NCI-H1417 treated with DMSO at 0.1 percent for 48 hours (cell line): ENCODE results near the gene BIRC7.

Experiments
- DNase-seq: peaks from one replicate; lab custom pipeline; 2025; lab: John Stamatoyannopoulos, UW

The BIRC7 gene

DNA sequence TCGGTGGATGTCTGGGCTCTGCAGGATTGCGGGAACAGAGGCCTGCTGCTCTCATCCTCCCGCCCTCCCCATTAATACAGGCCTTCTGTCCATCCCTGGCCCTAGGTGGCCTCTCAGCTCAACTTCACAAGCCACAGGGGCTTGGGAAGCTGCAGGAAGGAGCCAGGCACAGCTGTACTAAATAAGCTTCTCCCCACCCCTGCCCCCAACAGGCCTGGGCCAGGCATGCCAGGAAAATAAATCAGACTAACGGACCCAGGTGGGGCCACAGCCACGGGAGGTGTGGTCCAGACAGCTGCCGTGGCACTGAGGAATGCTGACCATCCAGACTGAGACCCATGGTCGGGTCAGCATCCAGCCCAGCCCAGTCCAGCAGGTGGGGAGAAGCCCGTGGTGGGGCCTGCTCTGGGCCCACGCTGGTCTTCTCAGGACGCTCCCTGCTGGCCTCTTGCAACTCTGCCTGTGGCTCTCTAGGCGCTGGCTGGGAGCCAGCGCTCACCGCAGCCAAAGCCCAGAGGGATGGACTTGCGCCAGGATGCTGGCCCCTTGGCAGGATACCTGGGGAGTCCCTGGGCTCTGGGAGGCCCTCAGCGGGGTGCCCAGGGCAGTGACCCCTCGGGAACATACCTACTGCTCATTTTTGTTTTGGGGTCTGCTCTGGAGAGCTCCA, 11.2 kb upstream of the BIRC7 start:
- no peak for DNase-seq

DNA sequence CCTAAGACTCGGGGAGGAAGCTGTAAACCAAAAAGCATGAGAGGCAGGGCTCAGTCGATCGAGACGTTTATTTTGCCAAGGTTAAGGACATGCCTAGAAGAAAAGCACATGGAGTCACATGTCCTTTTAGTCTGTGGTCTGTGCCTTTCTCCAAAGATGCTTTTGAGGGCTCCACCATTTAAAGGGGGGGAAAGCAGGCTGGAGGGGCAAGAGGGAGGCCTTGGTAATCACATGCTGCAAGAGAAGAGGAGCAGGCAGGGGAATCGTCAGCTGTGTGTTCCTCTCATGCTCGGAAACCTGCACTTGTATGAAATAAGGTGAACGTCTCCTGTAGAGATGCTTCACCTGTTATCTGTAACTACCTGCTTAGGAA, 10.6 kb upstream of the BIRC7 start:
- DNase-seq: no peak

DNA sequence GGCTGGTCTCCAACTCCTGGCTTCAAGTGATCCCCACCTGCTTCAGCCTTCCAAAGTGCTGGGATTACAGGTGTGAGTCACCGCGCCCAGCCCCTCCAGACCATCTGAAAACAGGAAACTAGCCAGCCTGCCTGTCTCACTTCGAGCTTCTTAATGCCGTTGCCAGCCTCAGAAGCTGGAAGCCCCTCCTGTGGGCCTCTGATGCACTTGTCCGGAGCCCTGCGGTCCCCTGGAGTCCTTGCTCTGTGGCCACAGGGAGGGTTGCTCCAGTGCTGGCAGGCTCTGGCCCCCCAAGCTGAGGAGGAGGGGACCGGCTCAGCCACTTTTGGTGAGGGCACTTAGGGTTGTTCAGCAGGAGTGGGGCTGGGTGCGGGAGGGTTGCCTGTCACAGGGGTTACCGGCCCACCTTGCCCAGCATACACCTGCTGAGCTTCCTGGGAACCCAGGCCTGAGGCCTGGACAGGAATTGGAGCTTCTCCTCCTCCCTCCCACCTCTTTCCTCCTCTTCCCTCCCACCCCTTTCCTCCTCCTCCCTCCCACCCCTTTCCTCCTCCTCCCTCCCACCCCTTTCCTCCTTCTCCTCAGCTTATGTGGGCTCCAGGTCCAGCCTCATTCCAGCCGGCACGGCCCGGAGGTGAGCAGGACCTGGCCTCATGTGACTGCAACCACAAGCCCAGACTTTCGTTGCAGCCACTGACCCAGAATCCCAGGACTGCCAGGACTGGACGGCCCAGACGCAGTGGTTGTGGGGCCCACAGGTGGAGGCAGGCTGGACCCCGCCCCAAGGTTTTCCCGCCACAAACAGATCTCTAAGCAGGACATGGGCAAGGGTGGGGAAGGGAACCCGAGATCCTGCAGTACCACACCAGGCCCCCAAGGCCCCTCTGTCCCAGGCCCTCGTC, 9.4 kb upstream of the BIRC7 start:
- no peak for DNase-seq

DNA sequence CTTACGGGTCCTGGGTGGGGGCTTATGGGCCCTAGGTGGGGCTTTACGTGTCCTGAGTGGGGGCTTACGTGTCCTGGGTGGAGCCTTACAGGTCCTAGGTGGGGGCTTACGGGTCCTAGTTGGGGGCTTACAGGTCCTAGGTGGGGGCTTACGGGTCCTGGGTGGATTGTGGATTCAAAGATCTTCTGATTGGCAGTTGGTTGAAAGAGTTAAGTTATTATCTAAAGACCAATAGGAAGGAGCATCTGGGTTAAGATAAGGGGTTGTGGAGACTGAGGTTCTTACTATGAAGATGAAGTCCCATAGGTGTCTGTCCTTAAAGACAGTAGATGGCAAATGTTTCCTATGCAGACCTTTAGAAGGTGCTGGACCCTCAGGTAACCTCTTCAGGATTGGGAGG, 8.4 kb upstream of the BIRC7 start:
- no peak for DNase-seq

DNA sequence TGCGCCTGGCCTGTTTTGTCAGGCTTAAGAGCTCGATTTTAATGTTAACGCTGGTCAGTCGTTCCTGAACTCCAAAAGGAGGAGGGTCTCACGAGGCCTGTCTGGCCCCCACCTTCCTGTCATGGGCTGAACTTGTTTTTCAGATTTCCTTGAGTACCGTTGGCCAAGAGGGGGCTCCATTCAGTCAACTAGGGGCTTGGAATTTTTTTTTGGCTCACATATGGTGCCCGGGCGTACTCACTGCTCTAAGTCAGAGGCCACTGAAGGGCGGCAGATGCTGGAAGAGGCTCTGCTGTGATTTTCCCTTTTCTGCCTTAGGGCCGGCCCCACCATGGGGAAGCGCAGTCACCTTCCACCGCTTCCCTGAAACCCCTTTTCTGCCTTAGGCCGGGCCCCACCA, 6.9 kb upstream of the BIRC7 start:
- no peak for DNase-seq

DNA sequence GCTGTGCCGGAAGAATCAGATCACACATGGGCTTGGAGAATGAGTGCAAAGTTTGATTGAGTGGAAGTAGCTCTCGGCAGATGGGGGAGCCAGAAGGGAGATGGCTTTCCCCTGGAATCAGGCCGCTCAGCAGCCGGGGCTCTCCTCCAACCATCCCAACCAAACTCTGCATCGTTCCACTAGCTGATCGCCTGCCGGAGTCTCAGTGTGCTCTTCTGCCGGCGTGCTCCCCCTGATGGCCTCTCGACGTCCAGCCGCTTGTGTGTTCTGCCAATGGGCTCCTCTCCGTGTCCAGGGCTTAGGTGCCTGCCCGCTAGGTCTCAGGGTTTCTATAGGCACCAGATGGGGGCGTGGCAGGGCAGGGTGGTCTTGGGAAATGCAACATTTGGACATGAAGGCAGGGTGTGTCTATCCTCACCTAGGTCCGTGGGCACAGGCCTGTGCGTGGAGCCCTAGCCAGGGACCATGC, 4.9 kb upstream of the BIRC7 start:
- DNase-seq: no peak

DNA sequence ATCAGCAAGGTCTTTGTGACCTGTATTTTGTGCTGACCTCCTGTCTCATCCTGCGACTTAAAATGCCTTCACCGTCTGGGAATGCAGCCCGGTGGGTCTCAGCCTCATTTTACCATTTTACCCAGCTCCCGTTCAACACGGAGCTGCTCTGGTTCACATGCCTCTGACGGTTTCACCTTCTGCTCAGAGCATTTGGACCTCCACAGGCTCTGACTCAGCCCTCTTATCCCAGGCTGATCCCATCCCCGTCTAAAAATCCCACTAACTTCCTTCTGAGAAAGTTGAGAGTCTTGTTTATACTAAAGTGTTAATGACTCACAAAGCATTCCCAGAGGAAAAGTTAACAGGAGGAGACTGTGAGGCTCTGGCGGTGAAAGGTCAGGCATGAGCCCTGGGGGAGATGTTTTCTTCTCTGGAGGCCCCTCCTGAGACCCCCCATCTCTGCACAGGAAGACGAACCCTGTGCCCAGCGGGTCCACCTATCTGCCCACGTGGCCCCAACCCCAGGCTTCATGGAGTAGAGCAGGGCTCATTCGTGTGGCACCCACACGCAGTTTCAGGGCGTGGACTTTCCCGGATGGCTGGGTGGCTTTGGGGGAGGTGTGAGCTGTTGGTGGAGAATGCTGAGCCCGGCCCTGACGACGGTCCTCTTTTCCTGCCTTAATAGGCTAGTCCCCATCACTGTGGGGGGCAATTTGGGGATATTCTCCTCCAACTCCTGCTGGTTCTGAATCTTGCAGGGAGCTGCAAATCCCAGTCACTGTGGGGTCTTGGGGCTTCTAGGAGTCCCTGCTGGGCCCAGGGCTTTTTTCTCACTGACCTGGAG, 3.3 kb upstream of the BIRC7 start:
- DNase-seq: no peak

DNA sequence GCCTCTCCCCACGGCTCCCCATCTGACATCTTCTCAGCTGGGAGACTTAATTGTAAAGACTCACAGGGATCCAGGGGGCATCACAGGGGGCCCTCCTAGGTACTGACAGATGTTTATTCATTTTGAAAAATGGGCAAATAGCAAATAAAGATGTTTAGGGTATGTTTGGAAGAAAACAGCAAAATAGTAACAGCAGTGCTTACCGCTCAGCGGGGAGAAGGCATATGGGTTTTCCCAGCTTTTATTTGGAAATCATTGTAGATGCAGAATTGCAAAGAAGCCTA, 2.7 kb upstream of the BIRC7 start:
- no peak for DNase-seq

DNA sequence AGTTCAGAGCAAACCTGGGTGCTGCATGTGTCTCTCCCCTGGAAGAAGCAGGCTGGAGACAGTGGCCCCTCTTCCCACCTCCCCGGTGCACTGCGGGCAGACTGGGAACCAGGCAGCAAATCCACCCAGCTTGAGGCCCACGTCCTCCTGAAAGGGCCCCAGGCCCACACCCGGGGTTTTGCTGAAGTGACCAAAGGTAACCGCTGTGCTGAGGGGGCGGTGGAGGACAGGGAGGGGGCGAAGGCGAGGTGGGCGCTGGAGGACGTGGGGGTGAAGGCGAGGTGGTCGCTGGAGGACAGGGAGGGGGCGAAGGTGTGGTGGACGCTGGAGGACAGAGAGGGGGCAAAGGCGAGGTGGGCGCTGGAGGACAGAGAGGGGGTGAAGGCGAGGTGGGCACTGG, 1.8 kb upstream of the BIRC7 start:
- DNase-seq: no peak

DNA sequence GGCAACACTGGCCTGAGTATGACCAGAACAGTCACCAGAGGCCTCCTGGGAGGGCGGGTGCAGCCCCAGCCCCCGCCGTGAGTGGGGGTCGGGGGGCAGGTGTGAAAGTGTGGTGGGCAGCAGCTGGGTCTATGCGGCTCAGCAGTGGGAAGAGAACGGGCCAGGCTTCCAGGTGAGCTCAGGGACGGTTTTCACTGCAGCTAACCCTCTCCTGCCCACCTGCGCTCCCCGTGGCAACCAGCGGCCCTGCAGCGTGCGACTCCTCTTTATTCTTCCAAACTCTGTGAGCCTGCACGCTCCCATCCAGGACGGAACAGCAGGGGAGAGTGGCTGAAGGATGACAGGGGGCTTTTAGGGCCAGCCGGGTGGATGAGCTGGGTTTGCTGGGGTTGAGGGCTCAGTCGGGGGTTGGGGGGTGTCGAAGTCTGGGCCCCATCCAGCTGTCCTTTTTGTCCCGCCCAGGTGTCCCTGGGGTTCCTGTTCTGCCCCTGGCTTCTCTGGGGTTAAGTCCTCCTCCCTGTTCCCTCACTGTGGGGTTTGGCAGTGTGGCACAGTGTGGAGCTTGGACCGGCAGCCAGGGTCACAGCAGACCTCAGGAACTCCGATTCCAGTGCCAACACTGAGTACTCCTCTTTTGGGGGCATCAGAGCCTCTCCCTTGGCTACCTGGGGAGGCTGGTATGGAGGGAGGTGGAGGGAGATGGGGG, 859 bp upstream of the BIRC7 start:
- DNase-seq: no peak

DNA sequence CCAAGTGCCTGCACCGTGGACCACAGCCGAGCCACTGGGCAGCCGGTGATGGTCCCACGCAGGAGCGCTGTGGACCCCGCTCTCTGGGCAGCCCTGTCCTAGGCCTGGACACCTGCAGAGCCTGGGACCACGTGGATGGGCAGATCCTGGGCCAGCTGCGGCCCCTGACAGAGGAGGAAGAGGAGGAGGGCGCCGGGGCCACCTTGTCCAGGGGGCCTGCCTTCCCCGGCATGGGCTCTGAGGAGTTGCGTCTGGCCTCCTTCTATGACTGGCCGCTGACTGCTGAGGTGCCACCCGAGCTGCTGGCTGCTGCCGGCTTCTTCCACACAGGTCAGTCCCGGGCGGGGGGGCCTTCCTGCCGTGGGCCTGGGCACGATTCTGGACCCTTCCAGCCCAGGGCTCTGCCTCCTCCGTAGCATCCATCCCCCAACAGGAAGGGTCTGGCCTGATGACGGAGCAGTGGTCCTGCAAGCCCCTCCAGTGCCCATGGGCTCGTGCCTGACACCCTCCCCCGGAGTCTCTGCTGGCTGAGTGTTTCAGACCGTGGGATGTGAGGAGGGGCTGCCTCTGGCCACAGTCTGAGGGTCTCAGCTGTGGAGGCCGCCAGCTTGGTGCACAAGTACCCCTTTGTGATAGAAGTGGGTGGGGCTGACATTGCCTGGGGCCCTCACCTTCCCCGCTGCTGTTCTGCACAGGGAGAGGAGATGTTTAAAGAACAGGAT, 572 bp downstream of the BIRC7 start:
- DNase-seq: no peak

DNA sequence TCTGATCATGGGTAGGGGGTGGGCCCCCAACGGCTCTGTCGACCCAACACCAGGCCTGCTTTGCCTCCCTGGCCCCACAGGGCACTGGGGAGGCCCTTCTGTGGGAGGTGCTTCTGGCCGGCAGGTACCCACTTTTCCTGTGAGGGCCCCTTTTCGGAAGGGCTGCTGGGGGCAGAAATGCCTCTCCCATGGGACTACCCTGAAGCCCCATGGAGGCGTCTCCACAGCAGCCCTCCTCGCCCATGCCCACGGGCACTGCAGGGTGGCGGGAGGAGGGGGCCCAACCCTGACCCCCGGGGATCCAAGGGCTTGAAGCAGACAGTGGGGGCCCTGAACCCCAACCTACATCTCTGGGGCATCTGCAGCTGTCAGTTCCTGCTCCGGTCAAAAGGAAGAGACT, 2.3 kb downstream of the BIRC7 start:
- no peak for DNase-seq

DNA sequence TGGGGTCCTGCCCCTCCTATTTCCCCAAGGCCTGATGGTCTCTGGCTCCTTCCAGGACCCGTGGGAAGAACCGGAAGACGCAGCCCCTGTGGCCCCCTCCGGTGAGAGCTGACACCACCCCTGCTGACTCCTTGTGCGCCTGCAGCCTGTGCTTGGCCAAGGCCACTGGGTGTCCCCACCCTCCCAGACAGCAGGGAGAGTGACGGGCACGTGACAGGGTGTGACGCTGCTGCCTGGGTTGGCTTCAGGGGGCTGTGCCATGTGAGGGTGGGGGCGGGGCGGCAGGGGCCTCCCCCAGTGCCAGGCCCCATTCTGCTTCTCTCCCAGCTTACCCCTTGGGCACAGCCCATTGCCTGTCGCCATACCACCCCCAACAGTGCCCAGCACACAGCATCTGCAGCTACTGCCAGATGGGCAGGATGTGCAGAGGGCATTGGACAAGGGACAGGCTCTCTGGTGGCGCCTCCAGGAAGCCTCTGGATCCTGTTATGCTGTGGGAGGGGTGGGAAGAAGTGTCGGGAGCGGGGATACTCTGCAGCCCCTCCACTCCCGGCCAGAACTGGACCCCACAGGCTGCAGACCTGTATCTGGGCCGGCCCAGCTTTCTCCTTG, 2.9 kb downstream of the BIRC7 start:
- DNase-seq: no peak

DNA sequence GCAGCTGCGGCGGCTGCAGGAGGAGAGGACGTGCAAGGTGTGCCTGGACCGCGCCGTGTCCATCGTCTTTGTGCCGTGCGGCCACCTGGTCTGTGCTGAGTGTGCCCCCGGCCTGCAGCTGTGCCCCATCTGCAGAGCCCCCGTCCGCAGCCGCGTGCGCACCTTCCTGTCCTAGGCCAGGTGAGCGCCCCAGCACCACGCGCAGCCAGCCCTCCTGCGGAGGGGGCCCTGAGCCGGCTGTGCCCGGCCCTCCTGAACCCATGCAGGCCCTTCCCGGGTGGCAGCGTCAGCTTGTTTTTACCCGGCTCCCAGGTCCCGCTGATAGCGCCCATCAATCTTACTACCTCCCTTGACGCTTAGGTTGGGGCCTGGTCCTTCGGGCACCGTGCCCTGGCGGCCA, 3.7 kb downstream of the BIRC7 start:
- no peak for DNase-seq

DNA sequence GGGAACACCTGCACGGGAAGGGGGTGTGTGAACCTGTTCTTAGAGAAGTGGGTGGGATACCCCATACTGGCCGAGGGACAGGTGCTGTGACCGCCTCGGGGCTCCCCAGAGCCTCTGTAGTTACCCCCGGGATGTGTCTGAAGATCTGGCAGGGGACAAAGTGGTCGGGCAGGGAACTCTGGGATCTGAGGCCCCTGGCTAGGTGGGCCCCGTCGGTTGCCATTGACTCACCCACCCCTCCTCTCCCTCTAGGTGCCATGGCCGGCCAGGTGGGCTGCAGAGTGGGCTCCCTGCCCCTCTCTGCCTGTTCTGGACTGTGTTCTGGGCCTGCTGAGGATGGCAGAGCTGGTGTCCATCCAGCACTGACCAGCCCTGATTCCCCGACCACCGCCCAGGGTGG, 4.3 kb downstream of the BIRC7 start:
- no peak for DNase-seq

DNA sequence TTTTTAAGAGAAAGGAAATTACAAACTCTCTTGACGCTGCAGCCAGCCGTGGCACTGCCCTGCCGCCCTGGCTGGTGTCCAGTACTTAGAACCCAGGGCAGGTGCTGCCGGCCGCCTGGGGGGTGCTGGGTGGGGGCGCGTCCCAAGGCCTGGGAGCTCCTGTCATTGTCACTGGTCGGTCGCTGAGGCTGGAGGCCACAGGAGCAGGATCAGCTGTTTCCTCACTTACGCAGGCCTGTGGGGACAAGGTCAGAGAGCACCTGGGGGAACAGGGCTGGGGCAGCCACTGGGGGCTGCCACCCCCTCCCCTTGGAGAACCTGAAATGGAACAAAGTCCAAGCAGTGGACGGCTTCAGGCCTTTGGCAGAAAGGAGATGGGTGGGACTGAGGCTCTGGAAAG, 5.6 kb downstream of the BIRC7 start:
- DNase-seq: no peak

DNA sequence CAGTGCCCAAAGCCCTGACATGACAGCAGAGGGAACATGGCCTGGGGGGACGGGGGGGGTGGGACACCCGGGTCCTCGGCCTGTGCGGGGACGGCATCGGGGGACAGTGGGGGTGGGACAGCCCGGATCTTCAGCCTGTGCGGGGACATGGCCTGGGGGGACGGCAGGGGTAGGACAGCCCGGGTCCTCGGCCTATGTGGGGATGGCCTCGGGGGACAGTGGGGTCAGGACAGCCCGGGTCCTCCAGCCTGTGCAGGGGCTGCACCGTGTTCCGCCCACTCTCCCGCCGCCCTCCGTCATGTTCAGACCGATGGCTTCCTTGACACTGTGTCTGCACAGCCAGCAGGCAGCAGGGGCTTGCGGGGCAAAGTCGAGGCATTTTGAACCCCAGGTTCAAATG, 7.0 kb downstream of the BIRC7 start:
- no peak for DNase-seq

DNA sequence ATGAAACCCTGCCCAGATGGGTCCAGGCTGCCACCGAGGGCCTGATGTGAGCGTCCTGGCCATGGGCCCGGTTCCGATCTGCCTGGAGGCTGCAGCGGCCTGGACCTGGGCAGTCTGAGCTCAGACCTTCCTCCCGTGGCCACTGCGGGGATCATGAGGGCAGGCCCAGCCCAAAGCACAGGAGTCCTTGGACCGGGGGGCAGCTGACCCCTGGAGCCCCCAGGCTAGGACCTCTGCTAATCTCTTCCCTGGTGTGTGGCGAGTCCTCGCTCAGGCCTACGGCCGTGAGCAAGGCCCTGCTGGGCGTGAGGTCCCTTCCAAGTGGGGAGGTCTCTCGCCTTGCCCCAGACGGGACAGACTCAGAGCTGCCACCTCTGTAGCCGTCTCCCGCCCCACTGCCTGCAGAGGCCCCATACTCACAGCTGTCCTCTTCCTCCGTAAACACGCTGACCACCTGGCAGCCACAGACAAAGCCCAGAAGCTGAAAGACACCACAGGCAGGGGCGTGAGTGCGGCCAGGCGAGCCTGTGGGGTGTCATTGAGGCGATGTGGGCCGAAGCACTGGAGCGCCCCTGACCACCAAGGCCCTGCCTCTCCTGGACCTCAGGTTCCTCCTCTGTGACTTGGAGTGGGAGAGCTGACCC, 8.0 kb downstream of the BIRC7 start:
- DNase-seq: no peak

DNA sequence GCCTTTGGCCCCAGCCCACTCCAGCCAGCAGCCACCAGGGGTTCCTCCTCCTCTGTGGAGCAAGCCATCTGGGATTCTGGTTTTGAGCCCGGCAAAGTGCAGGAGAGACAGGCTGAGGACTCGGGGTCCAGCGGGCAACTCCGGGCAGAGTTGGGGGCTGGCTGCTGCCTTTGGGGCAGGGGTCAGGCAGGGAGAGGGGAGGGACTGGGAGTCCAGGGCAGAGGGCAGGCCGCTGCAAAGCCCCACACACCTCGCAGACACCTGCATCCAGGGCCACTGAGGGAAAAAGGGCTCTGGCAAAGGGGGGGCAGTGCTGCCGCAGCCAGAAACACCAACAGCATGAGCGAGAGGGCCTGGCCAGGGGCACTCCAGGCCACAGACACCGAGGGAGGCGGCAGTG, 8.8 kb downstream of the BIRC7 start:
- DNase-seq: no peak

DNA sequence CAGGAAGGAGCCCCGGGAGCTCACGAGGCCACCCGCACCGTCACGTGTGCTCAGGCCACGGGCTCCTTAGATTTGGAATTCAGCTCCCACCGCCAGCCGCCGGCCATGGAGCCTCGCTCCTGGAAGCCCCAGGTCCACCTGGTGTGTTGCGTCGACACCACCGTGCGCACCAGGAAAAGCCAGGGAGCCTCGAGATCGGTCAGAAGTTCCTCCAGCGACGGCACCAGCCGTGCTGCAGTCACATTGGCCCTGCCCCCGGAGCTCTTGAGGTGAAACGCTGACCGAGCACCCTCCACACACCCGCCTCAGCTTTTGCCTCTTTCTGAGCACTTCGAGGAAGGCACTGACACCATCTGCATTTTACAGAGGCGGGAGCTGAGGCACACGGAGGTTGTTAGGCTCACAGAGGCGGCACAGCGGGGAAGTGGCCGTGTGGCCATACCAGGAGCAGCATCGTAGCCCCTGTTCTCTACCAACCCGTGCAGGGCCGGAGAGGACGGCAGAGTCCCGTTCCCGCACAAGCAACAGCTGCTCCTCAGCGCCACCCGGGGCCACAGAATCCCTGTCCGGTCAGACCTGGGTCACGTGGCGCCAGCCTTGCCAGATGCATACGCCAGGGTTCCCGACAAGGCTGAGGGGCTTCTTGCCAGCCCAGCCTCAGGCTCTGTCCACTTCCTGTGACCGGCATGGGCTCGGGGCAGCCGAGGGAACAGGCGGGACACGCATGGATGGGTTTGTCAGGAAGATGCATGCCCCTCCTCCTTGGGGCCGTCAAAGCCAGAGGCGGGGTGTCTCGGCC, 11.0 kb downstream of the BIRC7 start:
- DNase-seq: no peak
